GM21825 (cell line): ENCODE data around the gene NOCT.
"Not testable (repeated sequence)": the region's sequence is repeated elsewhere in the genome, so short reads cannot be mapped to it uniquely, and the experiment has no call there.

ENCODE experiments used
- ATAC-seq: cut with Tn5 transposase; IDR thresholded peaks from one replicate; pipeline ENCODE4 v1.9.1; 2021; ENCODE audit warnings: mild to moderate bottlenecking, moderate library complexity; ENCODE audit not compliant: unreplicated experiment

NOCT gene

GRCh38 chr4:139015269-139015947, at the start of gene NOCT:
Gene NOCT, plus strand, starts transcription at chr4:139015781. Its CDS starts 201 bp downstream, at chr4:139015982.
- ATAC-seq, result peak; percentile 95

- ATAC-seq, result peak; percentile 99
Measured at GRCh38 chr4:138967313-138967712, 48.3 kb upstream of the NOCT start.

GRCh38 chr4:138972956-138973801, 42.4 kb upstream of the NOCT start:
- ATAC-seq, result no peak

- ATAC-seq, result no peak
Measured at GRCh38 chr4:138975225-138975624, 40.4 kb upstream of the NOCT start.

GRCh38 chr4:138976526-138976925, 39.1 kb upstream of the NOCT start:
- ATAC-seq, result no peak

GRCh38 chr4:138977524-138977923, 38.1 kb upstream of the NOCT start:
- ATAC-seq, result peak; percentile 97

GRCh38 chr4:138978028-138978585, 37.5 kb upstream of the NOCT start:
- ATAC-seq, result no peak

GRCh38 chr4:138978600-138978999, 37.0 kb upstream of the NOCT start:
- no peak for ATAC-seq

GRCh38 chr4:138979742-138980141, 35.8 kb upstream of the NOCT start:
- no peak for ATAC-seq

- no peak for ATAC-seq
Measured at GRCh38 chr4:138981930-138982390, 33.6 kb upstream of the NOCT start.

GRCh38 chr4:138982754-138983153, 32.8 kb upstream of the NOCT start:
- no peak for ATAC-seq

GRCh38 chr4:138983690-138984089, 31.9 kb upstream of the NOCT start:
- no peak for ATAC-seq

GRCh38 chr4:138984647-138985046, 30.9 kb upstream of the NOCT start:
- ATAC-seq, result no peak

GRCh38 chr4:138992676-138993075, 22.9 kb upstream of the NOCT start:
- ATAC-seq, result no peak

- no peak for ATAC-seq
Measured at GRCh38 chr4:138996090-138996489, 19.5 kb upstream of the NOCT start.

- no peak for ATAC-seq
Measured at GRCh38 chr4:138999666-139000065, 15.9 kb upstream of the NOCT start.

- not testable (repeated sequence) for ATAC-seq
Measured at GRCh38 chr4:139000134-139000533, 15.4 kb upstream of the NOCT start.

GRCh38 chr4:139001430-139001829, 14.2 kb upstream of the NOCT start:
- ATAC-seq, result not testable (repeated sequence)

- ATAC-seq, result not testable (repeated sequence)
Measured at GRCh38 chr4:139003668-139004067, 11.9 kb upstream of the NOCT start.

- no peak for ATAC-seq
Measured at GRCh38 chr4:139005774-139006173, 9.8 kb upstream of the NOCT start.

- no peak for ATAC-seq
Measured at GRCh38 chr4:139007640-139008039, 7.9 kb upstream of the NOCT start.

- not testable (repeated sequence) for ATAC-seq
Measured at GRCh38 chr4:139008278-139008677, 7.3 kb upstream of the NOCT start.
